Right cardiac atrium (tissue), 5 donors: ENCODE data around the gene CYP21A2. TPM values are rescaled to one million over a fixed set of nuclear protein-coding genes. Genes with fewer than 3 reads are reported as not detected.
A peak's percentile ranks its signal among the peaks of the same experiment; 100 is the strongest.
"Not testable (repeated sequence)": the region's sequence is repeated elsewhere in the genome, so short reads cannot be mapped to it uniquely, and the experiment has no call there.

ENCODE experiments used
- ATAC-seq, 2 donors: fragments of 200-7000 bp; cut with Tn5 transposase; one replicate each; pipeline versions ENCODE4 v1.8.0 to v1.9.1; 2020; ENCODE audit warnings: moderate library complexity in 2 of 2, mild to moderate bottlenecking in 1 of 2
- DNase-seq, 3 donors: peaks; one replicate each; pipeline ENCODE4 v3.0.0-alpha.2; 2020
- H3K27ac ChIP-seq: one replicate; pipeline ENCODE4 v1.5.1; 2013; ENCODE audit warnings: mild to moderate bottlenecking, low read length, control low read depth, moderate library complexity
- H3K27me3 ChIP-seq: one replicate; pipeline ENCODE4 v1.6.1; 2013; ENCODE audit not compliant: control insufficient read depth, insufficient read depth
- H3K4me1 ChIP-seq: one replicate; pipeline ENCODE4 v1.6.1; 2013; ENCODE audit warnings: low read length; ENCODE audit not compliant: control insufficient read depth, insufficient read depth
- H3K4me3 ChIP-seq: one replicate; pipeline ENCODE4 v1.5.1; 2013; ENCODE audit warnings: low read length, control low read depth
- H3K9me3 ChIP-seq: one replicate; pipeline ENCODE4 v1.6.1; 2013; ENCODE audit warnings: low read length; ENCODE audit not compliant: control insufficient read depth
- WGBS: extraction: QIAGEN DNeasy Blood & Tissue Kit; methylation state at CpG from one replicate; pipeline ENCODE4 v1.1.7; 2013; 5-methylcytosine and 5-hydroxymethylcytosine counted together
- intact Hi-C, 4 donors: fragments of 100-400 bp; cut with DNase I; formaldehyde crosslinking; loops; one replicate each; pipeline versions ENCODE4 v1.11.0 to v1.14.0; 2022 to 2023
- polyA plus RNA-seq: library from polyadenylated mRNA; stranded (reverse); fragments of 200-250 nt; gene quantifications from one replicate; pipeline ENCODE4 v1.2.3, GENCODE V29; 2013
- total RNA-seq, 4 donors: library from RNA; stranded (reverse); fragmentation: NEBNext Ultra II Directional; extraction: Animal tissue kit (Norgen Biotek cat#: 25700); gene quantifications; one replicate each; pipeline ENCODE4 v1.2.1, GENCODE V29; 2021
- donor health status: healthy with polysubstance abuse.
- donor health status: DM: no; HTN: yes; CAD: no.
- donor health status: DM: no; HTN: no; CAD: no.
- donor health status: DM: no; HTN: yes; CAD: no; lungs with severe emphysema.
- donor health status: DM: yes; HTN: yes; CAD: no.

The CYP21A2 gene
- total and polyA plus RNA-seq, 5 donors: 0.47 to 3.2 (median 0.49) TPM; not detected in 1

DNA sequence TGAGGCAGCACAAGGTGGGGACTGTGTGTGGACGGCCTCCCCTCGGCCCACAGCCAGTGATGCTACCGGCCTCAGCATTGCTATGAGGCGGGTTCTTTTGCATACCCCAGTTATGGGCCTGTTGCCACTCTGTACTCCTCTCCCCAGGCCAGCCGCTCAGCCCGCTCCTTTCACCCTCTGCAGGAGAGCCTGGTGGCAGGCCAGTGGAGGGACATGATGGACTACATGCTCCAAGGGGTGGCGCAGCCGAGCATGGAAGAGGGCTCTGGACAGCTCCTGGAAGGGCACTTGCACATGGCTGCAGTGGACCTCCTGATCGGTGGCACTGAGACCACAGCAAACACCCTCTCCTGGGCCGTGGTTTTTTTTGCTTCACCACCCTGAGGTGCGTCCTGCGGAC is 31.1 kb upstream of the CYP21A2 start:
- H3K9me3 ChIP-seq, intact Hi-C loops, H3K27me3 ChIP-seq, H3K4me1 ChIP-seq, H3K4me3 ChIP-seq, H3K27ac ChIP-seq, ATAC-seq: not testable (repeated sequence)
- WGBS: 66% methylated on average over 12 of the region's 12 CpGs
- DNase-seq: peak in 1 of 3 donors; percentile 11

DNA sequence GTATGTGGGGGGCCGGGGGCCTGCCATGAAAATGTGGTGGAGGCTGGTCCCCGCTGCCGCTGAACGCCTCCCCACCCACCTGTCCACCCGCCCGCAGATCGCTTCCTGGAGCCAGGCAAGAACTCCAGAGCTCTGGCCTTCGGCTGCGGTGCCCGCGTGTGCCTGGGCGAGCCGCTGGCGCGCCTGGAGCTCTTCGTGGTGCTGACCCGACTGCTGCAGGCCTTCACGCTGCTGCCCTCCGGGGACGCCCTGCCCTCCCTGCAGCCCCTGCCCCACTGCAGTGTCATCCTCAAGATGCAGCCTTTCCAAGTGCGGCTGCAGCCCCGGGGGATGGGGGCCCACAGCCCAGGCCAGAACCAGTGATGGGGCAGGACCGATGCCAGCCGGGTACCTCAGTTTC is 30.2 kb upstream of the CYP21A2 start:
- H3K4me3 ChIP-seq: not testable (repeated sequence)
- no CpG with 5 or more reads among the region's 24 CpGs for WGBS

DNA sequence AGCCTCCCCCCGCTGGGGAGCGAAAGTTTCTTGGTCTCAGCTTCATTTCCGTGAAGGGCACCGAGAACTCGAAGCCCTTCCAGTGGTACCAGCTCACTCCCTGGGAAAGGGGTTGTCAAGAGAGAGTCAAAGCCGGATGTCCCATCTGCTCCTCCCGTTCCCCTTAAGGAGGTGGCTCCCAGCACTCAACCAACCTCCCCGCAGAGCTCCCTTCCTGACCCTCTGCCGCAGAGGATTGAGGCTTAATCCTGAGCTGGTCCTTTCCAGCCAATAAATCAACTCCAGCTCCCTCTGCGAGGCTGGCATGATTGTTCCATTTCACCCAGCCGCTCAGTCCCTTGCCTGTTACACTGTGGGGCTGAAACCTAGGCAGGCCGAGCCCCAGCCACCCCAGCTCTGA is 29.6 kb upstream of the CYP21A2 start:
- ATAC-seq, DNase-seq, H3K4me3 ChIP-seq, H3K27ac ChIP-seq, intact Hi-C loops, H3K27me3 ChIP-seq, H3K9me3 ChIP-seq, H3K4me1 ChIP-seq: not testable (repeated sequence)
- 61% methylated on average over 7 of the region's 12 CpGs for WGBS

More for the DNA sequence above, 30.2 kb upstream of the CYP21A2 start:
- H3K27ac ChIP-seq, H3K4me1 ChIP-seq, H3K27me3 ChIP-seq, intact Hi-C loops, H3K9me3 ChIP-seq, ATAC-seq: not testable (repeated sequence)
- DNase-seq: peak in 1 of 3 donors; percentile 25

DNA sequence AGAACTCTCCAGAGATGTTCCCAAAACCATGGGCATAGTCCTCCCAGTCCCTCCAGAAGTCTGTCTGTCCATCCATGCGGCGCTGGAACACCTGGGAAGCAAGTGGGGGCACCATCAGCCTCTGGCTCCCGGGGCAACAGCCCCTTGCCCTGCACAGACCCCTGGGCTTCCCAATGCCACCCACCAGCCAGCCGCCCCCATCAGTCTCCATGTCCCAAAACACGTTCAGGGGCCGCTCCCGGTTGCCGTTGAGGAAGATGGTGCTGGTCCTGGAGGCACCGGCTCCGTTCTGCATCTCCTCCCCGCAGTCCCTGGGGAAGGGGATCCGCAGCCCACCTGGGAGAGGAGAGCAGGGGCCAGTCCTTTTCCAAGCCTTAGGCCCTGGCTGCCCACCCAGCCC is 28.7 kb upstream of the CYP21A2 start:
- H3K27ac ChIP-seq, ATAC-seq, H3K4me1 ChIP-seq, H3K4me3 ChIP-seq, H3K9me3 ChIP-seq, H3K27me3 ChIP-seq, intact Hi-C loops: not testable (repeated sequence)
- peak in 1 of 3 donors; percentile 20 for DNase-seq
- WGBS: 83% methylated on average over 10 of the region's 12 CpGs

- H3K9me3 ChIP-seq, H3K27me3 ChIP-seq, ATAC-seq, H3K4me3 ChIP-seq, H3K27ac ChIP-seq, H3K4me1 ChIP-seq, intact Hi-C loops: not testable (repeated sequence)
- peak in 2 of 3 donors; percentile 28 to 47 for DNase-seq
- 75% methylated on average over 15 of the region's 27 CpGs for WGBS
Observed at GRCh38 chr6:32010856-32011530, 27.2 kb upstream of the CYP21A2 start.

GRCh38 chr6:32012941-32013617 is 25.1 kb upstream of the CYP21A2 start:
- ATAC-seq (peak; percentile 45 to 48), DNase-seq (peak; percentile 51 to 71 (median 64))
- H3K9me3 ChIP-seq, H3K27ac ChIP-seq, intact Hi-C loops, H3K27me3 ChIP-seq, H3K4me1 ChIP-seq, H3K4me3 ChIP-seq: not testable (repeated sequence)
- WGBS: 73% methylated on average over 17 of the region's 17 CpGs

- no CpG with 5 or more reads among the region's 5 CpGs for WGBS
Observed at GRCh38 chr6:32013738-32014137, 24.5 kb upstream of the CYP21A2 start.

GRCh38 chr6:32014547-32014946 is 23.7 kb upstream of the CYP21A2 start, which contains the start of gene C4B:
C4B (plus strand) TSS chr6:32014795; CDS start chr6:32014846, 51 bp downstream.
- intact Hi-C loops, H3K4me1 ChIP-seq, H3K4me3 ChIP-seq, H3K9me3 ChIP-seq, H3K27me3 ChIP-seq, H3K27ac ChIP-seq, DNase-seq: not testable (repeated sequence)
- no CpG with 5 or more reads among the region's 6 CpGs for WGBS
- peak; percentile 53 to 54 for ATAC-seq

More at GRCh38 chr6:32013738-32014137, 24.5 kb upstream of the CYP21A2 start:
- H3K4me3 ChIP-seq, intact Hi-C loops, H3K27ac ChIP-seq, DNase-seq, H3K4me1 ChIP-seq, H3K9me3 ChIP-seq, H3K27me3 ChIP-seq, ATAC-seq: not testable (repeated sequence)

- H3K27me3 ChIP-seq, H3K4me1 ChIP-seq, intact Hi-C loops, H3K9me3 ChIP-seq, ATAC-seq, DNase-seq, H3K4me3 ChIP-seq, H3K27ac ChIP-seq: not testable (repeated sequence)
- WGBS: no CpG with 5 or more reads among the region's 10 CpGs
Observed at GRCh38 chr6:32022100-32022499, 16.1 kb upstream of the CYP21A2 start.

DNA sequence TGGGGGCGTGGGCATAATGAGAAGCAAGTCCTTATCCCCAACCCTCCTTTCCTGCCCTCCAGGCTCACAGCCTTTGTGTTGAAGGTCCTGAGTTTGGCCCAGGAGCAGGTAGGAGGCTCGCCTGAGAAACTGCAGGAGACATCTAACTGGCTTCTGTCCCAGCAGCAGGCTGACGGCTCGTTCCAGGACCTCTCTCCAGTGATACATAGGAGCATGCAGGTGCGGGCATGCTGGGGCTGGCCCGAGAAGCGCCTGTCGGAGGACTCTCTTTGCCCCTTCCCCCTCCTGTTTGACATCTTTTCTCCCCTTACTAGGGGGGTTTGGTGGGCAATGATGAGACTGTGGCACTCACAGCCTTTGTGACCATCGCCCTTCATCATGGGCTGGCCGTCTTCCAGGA is 9.6 kb upstream of the CYP21A2 start:
- H3K27ac ChIP-seq, H3K4me1 ChIP-seq, H3K27me3 ChIP-seq, H3K9me3 ChIP-seq, H3K4me3 ChIP-seq, ATAC-seq, intact Hi-C loops, DNase-seq: not testable (repeated sequence)
- WGBS: 90% methylated on average over 7 of the region's 10 CpGs

GRCh38 chr6:32029553-32029952 is 8.7 kb upstream of the CYP21A2 start:
- H3K27me3 ChIP-seq, ATAC-seq, H3K9me3 ChIP-seq, H3K4me3 ChIP-seq, H3K4me1 ChIP-seq, intact Hi-C loops, DNase-seq, H3K27ac ChIP-seq: not testable (repeated sequence)
- WGBS: 91% methylated on average over 7 of the region's 14 CpGs
